Erythroblast (primary cell): ENCODE data around the gene MTHFD2.

Source experiments
- GATA1 ChIP-seq: IDR thresholded peaks from 2 replicates; pipeline ENCODE4 v1.6.1; 2011; ENCODE audit warnings: low read depth, mild to moderate bottlenecking, control low read depth, low read length, moderate library complexity
- POLR2A ChIP-seq: IDR thresholded peaks from 2 replicates; pipeline ENCODE4 v1.6.1; 2011; ENCODE audit warnings: mild to moderate bottlenecking, low read length

GRCh38 chr2:74216642-74217041 lies 18.2 kb downstream of the MTHFD2 start:
- no peak for TF ChIP-seq POLR2A
- no peak for TF ChIP-seq GATA1
